BJ (cell line): ENCODE results near the gene SLC2A5. TPM values are rescaled to one million over a fixed set of nuclear protein-coding genes. Genes with fewer than 3 reads are reported as not detected.

Experiments used
- CTCF ChIA-PET: fragments of 350-600 bp; formaldehyde crosslinking; extraction: SDS; loops from one replicate; lab custom pipeline; 2021; ENCODE audit warnings: antibody characterized with exemption, inconsistent platforms; lab: Yijun Ruan, JAX
- POLR2A ChIA-PET: fragments of 300-600 bp; sonication (Branson Sonifier 250); formaldehyde crosslinking; extraction: SDS; loops from one replicate; lab custom pipeline; 2021; ENCODE audit warnings: antibody characterized with exemption; lab: Charles Lee
- DNase-seq: peaks from one replicate; pipeline ENCODE4 v3.0.0-alpha.2; 2011; ENCODE audit warnings: low read depth
- H3K27me3 ChIP-seq: 2 replicates; pipeline ENCODE4 v1.6.0; 2011; ENCODE audit warnings: low read length; ENCODE audit not compliant: control insufficient read depth, insufficient read depth
- H3K36me3 ChIP-seq: 2 replicates; pipeline ENCODE4 v1.5.1; 2011; ENCODE audit warnings: low read length; ENCODE audit not compliant: control insufficient read depth, insufficient read depth
- H3K4me3 ChIP-seq: 2 replicates; pipeline ENCODE4 v1.5.1; 2011; ENCODE audit warnings: low read depth, mild to moderate bottlenecking, control low read depth, low read length
- polyA plus RNA-seq: library from polyadenylated mRNA; depleted of rRNA; stranded (reverse); fragments of >200 nt; gene quantifications from 2 replicates; pipeline ENCODE4 v1.2.3, GENCODE V29; 2011
- TF ChIP-seq, protein P1 (sequence below): IDR thresholded peaks from 2 replicates; pipeline ENCODE4 v1.5.1; 2011; ENCODE audit warnings: low read depth, mild to moderate bottlenecking, control low read depth, inconsistent platforms, low read length, moderate library complexity; ENCODE audit not compliant: insufficient read depth

SLC2A5 gene
- polyA plus RNA-seq, 1 experiment: 0.16 TPM

DNA sequence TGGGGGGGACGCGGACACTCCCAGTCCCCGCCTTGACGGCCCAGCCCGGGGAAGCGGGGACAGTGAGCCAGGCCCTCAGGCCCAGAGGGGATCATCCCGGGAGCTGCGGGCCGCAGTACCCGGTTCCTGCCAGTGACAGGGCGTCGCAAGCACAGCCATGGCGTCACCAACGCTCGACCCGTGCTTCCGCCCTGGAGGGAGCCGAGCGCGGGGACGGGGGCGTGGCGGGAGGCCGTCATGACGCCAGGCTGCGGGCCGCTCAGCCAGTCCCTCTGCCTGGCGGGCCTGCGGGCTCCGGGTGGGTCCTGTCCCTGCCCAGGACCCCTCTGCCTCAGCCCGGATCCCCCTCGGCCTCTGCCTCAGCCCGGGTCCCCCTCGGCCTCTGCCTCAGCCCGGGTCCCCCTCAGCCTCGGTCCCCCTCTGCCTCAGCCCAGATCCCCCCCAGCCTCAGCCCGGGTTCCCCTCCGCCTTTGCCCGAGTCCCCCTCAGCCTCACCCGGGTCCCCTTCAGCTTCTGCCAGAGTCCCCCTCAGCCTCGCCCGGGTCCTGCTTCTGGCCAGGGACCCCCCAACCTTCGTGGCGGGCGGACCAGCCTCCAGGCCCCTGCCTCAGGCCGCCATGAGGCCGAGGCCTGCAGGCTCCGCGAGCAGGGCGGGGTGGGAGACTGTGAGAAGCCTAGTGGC is 2.3 kb upstream of the SLC2A5 start:
- TF ChIP-seq, protein P1, sequence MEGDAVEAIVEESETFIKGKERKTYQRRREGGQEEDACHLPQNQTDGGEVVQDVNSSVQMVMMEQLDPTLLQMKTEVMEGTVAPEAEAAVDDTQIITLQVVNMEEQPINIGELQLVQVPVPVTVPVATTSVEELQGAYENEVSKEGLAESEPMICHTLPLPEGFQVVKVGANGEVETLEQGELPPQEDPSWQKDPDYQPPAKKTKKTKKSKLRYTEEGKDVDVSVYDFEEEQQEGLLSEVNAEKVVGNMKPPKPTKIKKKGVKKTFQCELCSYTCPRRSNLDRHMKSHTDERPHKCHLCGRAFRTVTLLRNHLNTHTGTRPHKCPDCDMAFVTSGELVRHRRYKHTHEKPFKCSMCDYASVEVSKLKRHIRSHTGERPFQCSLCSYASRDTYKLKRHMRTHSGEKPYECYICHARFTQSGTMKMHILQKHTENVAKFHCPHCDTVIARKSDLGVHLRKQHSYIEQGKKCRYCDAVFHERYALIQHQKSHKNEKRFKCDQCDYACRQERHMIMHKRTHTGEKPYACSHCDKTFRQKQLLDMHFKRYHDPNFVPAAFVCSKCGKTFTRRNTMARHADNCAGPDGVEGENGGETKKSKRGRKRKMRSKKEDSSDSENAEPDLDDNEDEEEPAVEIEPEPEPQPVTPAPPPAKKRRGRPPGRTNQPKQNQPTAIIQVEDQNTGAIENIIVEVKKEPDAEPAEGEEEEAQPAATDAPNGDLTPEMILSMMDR: no peak
- Histone ChIP-seq H3K36me3 (no peaks in the 10 kb centered on the region), H3K27me3 (peaks cover 3% of the 10 kb centered on the region), H3K4me3 (no peak overlapping the region)
- ChIA-PET CTCF (no interaction called here), POLR2A (no interaction called here)
- DNase-seq: no peak

DNA sequence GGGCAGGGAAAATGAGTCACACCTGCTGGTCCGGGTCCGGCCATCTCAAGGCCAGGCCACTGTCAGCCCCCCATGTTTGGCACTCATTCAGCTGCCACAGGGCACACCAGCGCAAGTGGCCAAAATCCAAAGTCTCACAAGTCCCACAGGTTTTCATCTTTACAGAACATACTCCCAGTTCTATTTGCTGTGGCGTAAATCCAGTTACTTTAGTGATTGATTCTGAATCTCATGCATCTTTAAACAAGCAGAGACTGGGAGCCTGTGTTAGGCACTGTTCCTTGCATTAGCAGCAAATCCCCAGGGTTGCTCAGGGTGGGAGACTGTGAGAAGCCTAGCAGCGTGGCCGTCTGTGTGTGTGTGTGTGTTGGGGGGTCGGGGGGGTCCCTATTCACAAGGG is 1.1 kb upstream of the SLC2A5 start:
- TF ChIP-seq, protein P1: no peak
- DNase-seq: no peak
- H3K4me3 ChIP-seq: no peak overlapping the region
- ChIA-PET POLR2A (no interaction called here), CTCF (no interaction called here)
- no peaks in the 10 kb centered on the region for H3K36me3 ChIP-seq
- peaks cover 3% of the 10 kb centered on the region for H3K27me3 ChIP-seq

DNA sequence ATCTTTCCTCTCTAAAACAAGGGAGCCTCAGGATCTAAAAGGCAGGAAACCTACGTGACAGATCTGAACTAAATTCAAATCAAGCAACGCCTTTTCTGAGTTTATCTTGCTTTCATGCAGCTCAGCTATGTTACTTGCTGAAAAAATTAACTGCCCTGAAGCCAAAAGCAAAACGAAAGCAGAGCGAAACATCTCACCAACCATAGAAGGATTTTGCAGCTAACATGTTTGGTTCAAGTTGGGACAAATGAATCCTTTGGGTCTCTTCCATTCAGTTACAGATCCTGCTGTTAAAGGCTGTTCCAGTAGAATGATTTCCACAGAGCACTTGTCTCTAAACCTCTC is 482 bp downstream of the SLC2A5 start:
- TF ChIP-seq, protein P1: no peak
- DNase-seq: no peak
- ChIA-PET CTCF (no interaction called here), POLR2A (no interaction called here)
- Histone ChIP-seq H3K36me3 (no peaks in the 10 kb centered on the region), H3K4me3 (no peak overlapping the region), H3K27me3 (no peaks in the 10 kb centered on the region)

DNA sequence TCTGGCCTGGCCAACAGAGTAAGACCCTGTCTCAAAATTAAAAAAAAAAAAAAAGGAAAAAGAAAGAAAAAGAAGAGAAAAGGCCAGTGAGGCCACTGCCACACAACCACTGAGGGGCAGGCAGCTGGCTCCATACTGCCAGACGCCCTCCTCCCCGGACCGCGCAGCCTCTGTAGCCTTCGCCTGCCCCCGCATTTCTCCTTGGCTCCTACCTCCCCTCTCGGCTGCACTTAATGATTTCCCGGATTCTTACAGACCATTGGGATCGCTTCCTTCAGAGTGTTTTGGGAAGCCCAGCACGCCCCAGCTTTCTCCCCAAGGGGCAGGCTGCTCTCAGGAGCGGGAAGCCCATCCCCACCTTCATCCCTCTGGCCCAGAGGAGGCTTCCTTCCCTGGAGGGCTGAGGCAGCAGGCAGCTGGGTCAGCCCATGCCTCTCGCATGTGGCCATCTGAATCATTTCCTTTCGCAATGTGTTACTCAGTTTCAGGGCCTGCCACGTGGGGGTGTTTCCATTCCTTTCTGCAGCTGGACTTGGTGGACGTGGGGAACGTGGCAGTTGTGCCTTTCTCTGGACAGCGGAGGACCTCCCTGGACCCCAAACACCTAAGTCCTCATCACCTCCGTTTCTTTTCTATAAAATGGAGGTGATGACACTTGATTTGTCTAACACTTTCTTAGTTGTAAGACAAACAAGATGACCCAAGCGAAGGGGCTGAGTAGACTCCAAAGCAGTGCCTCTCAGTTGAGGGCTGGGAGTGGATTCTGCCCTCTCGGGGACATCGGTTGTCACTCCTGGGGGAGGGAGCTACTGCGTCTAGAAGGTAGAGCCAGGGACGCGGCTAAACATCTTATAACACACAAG is 2.3 kb downstream of the SLC2A5 start:
- no peaks in the 10 kb centered on the region for H3K27me3 ChIP-seq
- TF ChIP-seq, protein P1: peak; percentile 21
- H3K4me3 ChIP-seq: no peak overlapping the region
- CTCF ChIA-PET: interaction anchor here (1.6 kb wide), 1 partner anchor 35 kb away, joined by 4 read pairs; no protein-coding TSS in a partner anchor
- no peaks in the 10 kb centered on the region for H3K36me3 ChIP-seq
- peak; percentile 66 for DNase-seq
- POLR2A ChIA-PET: no interaction called here

DNA sequence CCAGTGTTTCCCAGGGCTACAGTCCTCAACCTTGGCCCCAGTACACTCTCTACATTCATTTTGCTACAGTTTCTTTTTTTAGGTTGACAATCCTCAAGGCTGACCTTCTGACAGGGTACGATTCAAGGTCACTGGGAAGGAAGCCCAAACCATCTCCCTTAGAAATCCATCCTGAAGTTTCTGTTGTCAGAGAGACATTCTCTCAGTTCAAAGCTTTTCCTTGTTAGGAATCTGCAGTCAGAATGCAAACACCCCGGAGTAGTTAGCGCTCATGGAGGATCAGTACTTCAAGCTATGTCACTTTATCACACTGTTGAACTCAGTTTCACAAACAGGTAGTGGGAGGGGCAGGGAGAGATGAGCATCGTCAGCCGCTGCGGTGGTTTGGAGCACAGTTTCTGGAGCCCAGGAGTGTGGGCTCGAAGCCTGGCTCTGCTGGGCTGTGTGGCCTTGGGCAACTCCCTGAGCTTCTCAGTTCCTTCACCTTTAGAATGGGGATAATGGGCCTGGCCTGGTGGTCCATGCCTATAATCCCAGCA is 4.2 kb downstream of the SLC2A5 start:
- POLR2A ChIA-PET: no interaction called here

More for the DNA sequence above, 4.2 kb downstream of the SLC2A5 start:
- DNase-seq: no peak
- Histone ChIP-seq H3K36me3 (no peaks in the 10 kb centered on the region), H3K27me3 (no peaks in the 10 kb centered on the region), H3K4me3 (no peak overlapping the region)
- CTCF ChIA-PET: interaction anchor here (1.4 to 1.6 kb wide), 2 partner anchors 25 to 37 kb away, joined by 3 to 4 read pairs; no protein-coding TSS in a partner anchor
- TF ChIP-seq, protein P1: no peak
